KMS-11 (cell line): ENCODE data around the gene NFIB.

Experiments used
- H2AFZ ChIP-seq: fragments of 200-600 bp; sonication (generic); 2 replicates; pipeline ENCODE4 v1.6.1; 2016; ENCODE audit warnings: antibody characterized with exemption, mixed run types, low read depth
- H3K27ac ChIP-seq: fragments of 200-600 bp; sonication (generic); 2 replicates; pipeline ENCODE4 v1.6.1; 2016; ENCODE audit warnings: mild to moderate bottlenecking, mixed run types
- H3K27me3 ChIP-seq: fragments of 200-600 bp; sonication (generic); 2 replicates; pipeline ENCODE4 v1.6.1; 2017; ENCODE audit warnings: mild to moderate bottlenecking, low read depth, mixed run types, moderate library complexity; ENCODE audit not compliant: insufficient read depth
- H3K36me3 ChIP-seq: fragments of 200-600 bp; sonication (generic); 2 replicates; pipeline ENCODE4 v1.6.1; 2017; ENCODE audit warnings: mild to moderate bottlenecking, mixed run types; ENCODE audit not compliant: insufficient read depth
- H3K4me1 ChIP-seq: fragments of 200-600 bp; sonication (generic); 2 replicates; pipeline ENCODE4 v1.6.1; 2016; ENCODE audit warnings: mild to moderate bottlenecking, low read depth, mixed run types; ENCODE audit not compliant: poor library complexity, severe bottlenecking
- H3K4me2 ChIP-seq: fragments of 200-600 bp; sonication (generic); 2 replicates; pipeline ENCODE4 v1.7.0; 2016; ENCODE audit warnings: mild to moderate bottlenecking, mixed run types
- H3K4me3 ChIP-seq: fragments of 200-600 bp; sonication (generic); IDR thresholded peaks from 2 replicates; pipeline ENCODE4 v1.6.1; 2017; ENCODE audit warnings: low read depth, low read length, mixed read lengths; ENCODE audit not compliant: insufficient read depth
- H3K79me2 ChIP-seq: fragments of 200-600 bp; sonication (generic); 2 replicates; pipeline ENCODE4 v1.6.1; 2016; ENCODE audit warnings: low read depth, mixed run types; ENCODE audit not compliant: insufficient read depth
- H3K9ac ChIP-seq: fragments of 200-600 bp; sonication (generic); 2 replicates; pipeline ENCODE4 v1.6.1; 2016; ENCODE audit warnings: mild to moderate bottlenecking, mixed run types
- H4K20me1 ChIP-seq: fragments of 200-600 bp; sonication (generic); 2 replicates; pipeline ENCODE4 v1.6.1; 2016; ENCODE audit warnings: mild to moderate bottlenecking, mixed run types; ENCODE audit not compliant: insufficient read depth
- CTCF ChIP-seq: fragments of 200-600 bp; sonication (generic); conservative IDR thresholded peaks from 2 replicates; pipeline ENCODE4 v1.6.1; 2017; ENCODE audit warnings: low read depth, mild to moderate bottlenecking, antibody characterized with exemption, low read length, moderate library complexity, mixed read lengths

Gene NFIB

GRCh38 chr9:14098486-14099180, 215.3 kb downstream of the NFIB start:
- H3K9ac ChIP-seq, result no peak overlapping the region
- TF ChIP-seq CTCF, result no peak
- no peak overlapping the region for H3K4me2 ChIP-seq
- no peaks in the 10 kb centered on the region for H3K79me2 ChIP-seq
- no peak overlapping the region for H2AFZ ChIP-seq
- H3K4me3 ChIP-seq, result no peak overlapping the region
- no peaks in the 10 kb centered on the region for H4K20me1 ChIP-seq
- H3K27ac ChIP-seq, result no peak overlapping the region
- H3K4me1 ChIP-seq, result no peaks in the 10 kb centered on the region
- H3K36me3 ChIP-seq, result no peaks in the 10 kb centered on the region
- no peaks in the 10 kb centered on the region for H3K27me3 ChIP-seq

- H2AFZ ChIP-seq, result no peak overlapping the region
- no peak overlapping the region for H3K4me3 ChIP-seq
- TF ChIP-seq CTCF, result no peak
- no peak overlapping the region for H3K27ac ChIP-seq
- no peaks in the 10 kb centered on the region for H3K27me3 ChIP-seq
- H3K4me1 ChIP-seq, result no peaks in the 10 kb centered on the region
- H3K79me2 ChIP-seq, result no peaks in the 10 kb centered on the region
- no peaks in the 10 kb centered on the region for H3K36me3 ChIP-seq
- H3K9ac ChIP-seq, result no peak overlapping the region
- H3K4me2 ChIP-seq, result no peak overlapping the region
- no peaks in the 10 kb centered on the region for H4K20me1 ChIP-seq
These were observed 216.1 kb downstream of the NFIB start for GRCh38 chr9:14097666-14098415.

- H4K20me1 ChIP-seq, result no peaks in the 10 kb centered on the region
- no peak overlapping the region for H3K9ac ChIP-seq
- TF ChIP-seq CTCF, result no peak
- no peak overlapping the region for H3K4me3 ChIP-seq
- H3K4me1 ChIP-seq, result no peaks in the 10 kb centered on the region
- no peaks in the 10 kb centered on the region for H3K27me3 ChIP-seq
- no peak overlapping the region for H2AFZ ChIP-seq
- H3K79me2 ChIP-seq, result no peaks in the 10 kb centered on the region
- no peak overlapping the region for H3K4me2 ChIP-seq
- H3K27ac ChIP-seq, result no peak overlapping the region
- no peaks in the 10 kb centered on the region for H3K36me3 ChIP-seq
These were observed 216.7 kb downstream of the NFIB start for GRCh38 chr9:14097215-14097614.

GRCh38 chr9:14096258-14096922, 217.6 kb downstream of the NFIB start:
- H3K4me3 ChIP-seq, result no peak overlapping the region

More at GRCh38 chr9:14096258-14096922, 217.6 kb downstream of the NFIB start:
- no peaks in the 10 kb centered on the region for H3K27me3 ChIP-seq
- no peak overlapping the region for H3K27ac ChIP-seq
- H4K20me1 ChIP-seq, result no peaks in the 10 kb centered on the region
- H3K79me2 ChIP-seq, result no peaks in the 10 kb centered on the region
- no peaks in the 10 kb centered on the region for H3K4me1 ChIP-seq
- no peaks in the 10 kb centered on the region for H3K36me3 ChIP-seq
- TF ChIP-seq CTCF, result no peak
- H2AFZ ChIP-seq, result no peak overlapping the region
- H3K4me2 ChIP-seq, result no peak overlapping the region
- no peak overlapping the region for H3K9ac ChIP-seq
